Cardiac ventricle fibroblast (primary cell): ENCODE data around the gene MAP3K20. TPM values are rescaled to one million over a fixed set of nuclear protein-coding genes. Genes with fewer than 3 reads are reported as not detected.

ENCODE experiments used
- total RNA-seq: library from RNA; depleted of rRNA; stranded (reverse); fragments of >200 nt; gene quantifications from 2 replicates; pipeline ENCODE4 v1.2.3, GENCODE V29; 2015

Gene MAP3K20
- 33.7 and 36.2 TPM in 2 replicates for total RNA-seq

GRCh38 chr2:173075781-173076580 is at the start of gene MAP3K20:
TSS of gene MAP3K20 (plus strand) at chr2:173075846. CDS start at chr2:173091032, 15,186 bp downstream.

